H1 (cell line): ENCODE data around the gene PDZD2. TPM values are rescaled to one million over a fixed set of nuclear protein-coding genes. Genes with fewer than 3 reads are reported as not detected.

Source experiments
- EP300 ChIP-seq, 2 experiments: IDR thresholded peaks; 1 replicate in 1 of 2; 2 replicates in 1 of 2; pipeline ENCODE4 v1.6.1; 2011 to 2012; ENCODE audit warnings: low read depth in 2 of 2, low read length in 2 of 2, mild to moderate bottlenecking in 2 of 2, borderline replicate concordance in 1 of 2, inconsistent platforms in 1 of 2, moderate library complexity in 1 of 2
- TAF1 ChIP-seq: IDR thresholded peaks from 2 replicates; pipeline ENCODE4 v1.6.1; 2011; ENCODE audit warnings: mild to moderate bottlenecking, low read depth, low read length
- TAF7 ChIP-seq: optimal IDR thresholded peaks from 2 replicates; pipeline ENCODE3; 2011; ENCODE audit warnings: low read depth, mild to moderate bottlenecking, inconsistent platforms, low read length, moderate library complexity, borderline replicate concordance
- polyA plus RNA-seq, 7 experiments: library from polyadenylated mRNA; depleted of rRNA in 3 of 7; stranded (reverse) in 5 of 7; unstranded in 2 of 7; fragments of >200 nt in 5 of 7; fragments of 200-250 nt in 2 of 7; gene quantifications; 1 replicate in 5 of 7; 2 replicates in 1 of 7; 4 replicates in 1 of 7; pipeline versions ENCODE4 v1.2.1 to v1.2.3, GENCODE V29; 2011 to 2013; ENCODE audit warnings: missing spikeins in 2 of 7, mixed read lengths in 2 of 7
- total RNA-seq: library from RNA; stranded (reverse); fragmentation: NEBNext Ultra II Directional; extraction: Animal tissue kit (Norgen Biotek cat#: 25700); gene quantifications from 2 replicates; pipeline ENCODE4 v1.2.1, GENCODE V29; 2021
- TF ChIP-seq, protein P1 (sequence below): IDR thresholded peaks from 2 replicates; pipeline ENCODE4 v1.6.1; 2011; ENCODE audit warnings: low read length, improper control_type of control experiment
- TF ChIP-seq, protein P2 (sequence below): IDR thresholded peaks from 2 replicates; pipeline ENCODE4 v1.6.1; 2012; ENCODE audit warnings: inconsistent platforms
- TF ChIP-seq, protein P3 (sequence below), 3 experiments: IDR thresholded peaks; 1 replicate in 2 of 3; 2 replicates in 1 of 3; pipeline versions ENCODE4 v1.5.1 to v1.6.1; 2011; ENCODE audit warnings: low read length in 3 of 3, mild to moderate bottlenecking in 3 of 3, inconsistent platforms in 2 of 3, low read depth in 1 of 3, moderate library complexity in 1 of 3; ENCODE audit not compliant: insufficient read depth in 1 of 3; ENCODE audit errors: control extremely low read depth in 1 of 3

Gene PDZD2
- total and polyA plus RNA-seq, 2 of the 8 experiments (the other 6 are each of a cell fraction or from before 2014, with no cell fraction given): 1.2 to 6.8 TPM

DNA sequence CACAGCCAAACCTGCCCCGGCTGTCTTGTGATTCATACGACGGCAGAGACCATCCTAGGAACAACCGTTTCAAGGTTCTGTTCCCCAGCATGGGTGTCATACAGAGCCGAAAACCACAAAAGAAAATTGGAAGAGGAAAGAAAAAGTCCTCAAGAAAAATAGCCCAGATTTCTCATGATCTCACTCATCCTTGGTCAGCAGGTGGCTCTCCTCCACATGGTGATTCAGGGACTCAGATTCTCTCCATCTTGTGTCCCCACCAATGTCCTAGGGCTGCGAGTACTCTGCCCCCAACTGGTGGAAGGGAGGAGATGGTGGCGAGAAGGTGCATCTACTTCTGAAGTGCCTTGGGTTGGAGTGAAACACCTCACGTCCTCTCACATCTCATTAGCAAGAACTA is 25.6 kb downstream of the PDZD2 start (continued):
- no peak for TF ChIP-seq TAF7
- no peak for TF ChIP-seq EP300 (IDR thresholded peaks at IDR 0.05; ENCODE audit: borderline replicate concordance in 1 of 2, low read depth in 2 of 2, low read length in 2 of 2)
- TF ChIP-seq, protein P1, sequence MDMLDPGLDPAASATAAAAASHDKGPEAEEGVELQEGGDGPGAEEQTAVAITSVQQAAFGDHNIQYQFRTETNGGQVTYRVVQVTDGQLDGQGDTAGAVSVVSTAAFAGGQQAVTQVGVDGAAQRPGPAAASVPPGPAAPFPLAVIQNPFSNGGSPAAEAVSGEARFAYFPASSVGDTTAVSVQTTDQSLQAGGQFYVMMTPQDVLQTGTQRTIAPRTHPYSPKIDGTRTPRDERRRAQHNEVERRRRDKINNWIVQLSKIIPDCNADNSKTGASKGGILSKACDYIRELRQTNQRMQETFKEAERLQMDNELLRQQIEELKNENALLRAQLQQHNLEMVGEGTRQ: no peak
- no peak for TF ChIP-seq TAF1
- TF ChIP-seq, protein P2, sequence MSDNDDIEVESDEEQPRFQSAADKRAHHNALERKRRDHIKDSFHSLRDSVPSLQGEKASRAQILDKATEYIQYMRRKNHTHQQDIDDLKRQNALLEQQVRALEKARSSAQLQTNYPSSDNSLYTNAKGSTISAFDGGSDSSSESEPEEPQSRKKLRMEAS: peak; percentile 62
- TF ChIP-seq, protein P3, sequence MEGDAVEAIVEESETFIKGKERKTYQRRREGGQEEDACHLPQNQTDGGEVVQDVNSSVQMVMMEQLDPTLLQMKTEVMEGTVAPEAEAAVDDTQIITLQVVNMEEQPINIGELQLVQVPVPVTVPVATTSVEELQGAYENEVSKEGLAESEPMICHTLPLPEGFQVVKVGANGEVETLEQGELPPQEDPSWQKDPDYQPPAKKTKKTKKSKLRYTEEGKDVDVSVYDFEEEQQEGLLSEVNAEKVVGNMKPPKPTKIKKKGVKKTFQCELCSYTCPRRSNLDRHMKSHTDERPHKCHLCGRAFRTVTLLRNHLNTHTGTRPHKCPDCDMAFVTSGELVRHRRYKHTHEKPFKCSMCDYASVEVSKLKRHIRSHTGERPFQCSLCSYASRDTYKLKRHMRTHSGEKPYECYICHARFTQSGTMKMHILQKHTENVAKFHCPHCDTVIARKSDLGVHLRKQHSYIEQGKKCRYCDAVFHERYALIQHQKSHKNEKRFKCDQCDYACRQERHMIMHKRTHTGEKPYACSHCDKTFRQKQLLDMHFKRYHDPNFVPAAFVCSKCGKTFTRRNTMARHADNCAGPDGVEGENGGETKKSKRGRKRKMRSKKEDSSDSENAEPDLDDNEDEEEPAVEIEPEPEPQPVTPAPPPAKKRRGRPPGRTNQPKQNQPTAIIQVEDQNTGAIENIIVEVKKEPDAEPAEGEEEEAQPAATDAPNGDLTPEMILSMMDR (IDR thresholded peaks at IDR 0.05; ENCODE audit: control extremely low read depth in 1 of 3, insufficient read depth in 1 of 3, low read depth in 1 of 3, low read length in 3 of 3): peak; percentile 87 to 97 (median 94)
